NCI-H2029 (cell line): Measurements from ENCODE around the gene RFX1.

Experiments used
- DNase-seq: peaks from one replicate; lab custom pipeline; 2025; lab: John Stamatoyannopoulos, UW

Gene RFX1

GRCh38 chr19:13960863-13961784, 45.0 kb downstream of the RFX1 start:
- DNase-seq: no peak

- no peak for DNase-seq
These were observed 45.9 kb downstream of the RFX1 start for GRCh38 chr19:13959962-13960862.

- no peak for DNase-seq
These were observed 46.8 kb downstream of the RFX1 start for GRCh38 chr19:13959141-13959961.

GRCh38 chr19:13958043-13958442, 48.1 kb downstream of the RFX1 start:
- no peak for DNase-seq

GRCh38 chr19:13957051-13957450, 49.1 kb downstream of the RFX1 start:
- DNase-seq: no peak

GRCh38 chr19:13956365-13956744, 49.8 kb downstream of the RFX1 start:
- no peak for DNase-seq

- no peak for DNase-seq
These were observed 50.3 kb downstream of the RFX1 start for GRCh38 chr19:13955662-13956364.

- DNase-seq: no peak
These were observed 51.9 kb downstream of the RFX1 start for GRCh38 chr19:13954185-13954584.

- DNase-seq: no peak
These were observed 53.1 kb downstream of the RFX1 start for GRCh38 chr19:13952931-13953531.

- peak; percentile 99 for DNase-seq
These were observed 53.8 kb downstream of the RFX1 start, which contains the start of gene DCAF15 for GRCh38 chr19:13952154-13952930. Gene DCAF15 (plus strand): TSS chr19:13952509. CDS start chr19:13952513, 4 bp downstream.

- no peak for DNase-seq
These were observed 54.3 kb downstream of the RFX1 start for GRCh38 chr19:13951799-13952153.

GRCh38 chr19:13951043-13951442, 55.1 kb downstream of the RFX1 start:
- DNase-seq: no peak

GRCh38 chr19:13946414-13946813, 59.7 kb downstream of the RFX1 start:
- no peak for DNase-seq

- DNase-seq: no peak
These were observed 64.0 kb downstream of the RFX1 start for GRCh38 chr19:13942023-13942684.

GRCh38 chr19:13938301-13939064, 67.6 kb downstream of the RFX1 start, which contains the start of gene PODNL1:
Gene PODNL1 (minus strand): TSS chr19:13938417. CDS start chr19:13938181, 236 bp downstream.
- DNase-seq: no peak

GRCh38 chr19:13937479-13938300, 68.4 kb downstream of the RFX1 start:
- no peak for DNase-seq

GRCh38 chr19:13935765-13936510, 70.2 kb downstream of the RFX1 start:
- DNase-seq: no peak
